DND-41 (cell line): Measurements from ENCODE around the gene CHTF8.

Experiments
- CTCF ChIP-seq: IDR thresholded peaks from 2 replicates; pipeline ENCODE4 v1.5.1; 2012; ENCODE audit warnings: borderline replicate concordance, low read length, moderate library complexity, mild to moderate bottlenecking; ENCODE audit not compliant: poor library complexity, severe bottlenecking; ENCODE audit errors: extremely low read depth
- EZH2 ChIP-seq: IDR thresholded peaks from 3 replicates; pipeline ENCODE4 v1.6.1; 2012; ENCODE audit warnings: borderline replicate concordance, low read depth, mild to moderate bottlenecking, moderate library complexity, low read length, inconsistent platforms; ENCODE audit not compliant: severe bottlenecking

DNA sequence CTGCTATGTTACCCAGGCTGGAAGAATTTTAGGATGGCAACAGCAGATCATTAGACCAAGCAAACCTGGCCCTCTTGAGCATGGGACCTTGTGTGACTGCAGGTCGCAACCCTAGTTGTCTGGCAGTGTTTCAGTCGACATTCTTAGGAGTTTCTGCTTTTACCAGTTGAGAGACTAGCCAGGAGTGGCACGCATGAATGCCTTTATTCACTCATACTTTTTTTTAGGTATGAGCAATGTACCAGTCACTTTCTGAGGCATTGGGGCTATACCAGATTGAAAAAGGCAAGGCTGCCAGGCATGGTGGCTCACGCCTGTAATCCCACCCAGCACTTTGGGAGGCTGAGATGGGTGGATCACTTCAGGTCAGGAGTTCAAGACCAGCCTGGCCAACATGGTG is 55.1 kb downstream of the CHTF8 start:
- TF ChIP-seq CTCF (no peak), EZH2 (no peak)
